ENCODE measurements around the gene GART. TPM values are rescaled to one million over a fixed set of nuclear protein-coding genes. Genes with fewer than 3 reads are reported as not detected.
"Not testable (repeated sequence)": the region's sequence is repeated elsewhere in the genome, so short reads cannot be mapped to it uniquely, and the experiment has no call there.

GART gene
- polyA plus RNA-seq, 3 donors: 7.4 to 28.6 (median 26.1) TPM

DNA sequence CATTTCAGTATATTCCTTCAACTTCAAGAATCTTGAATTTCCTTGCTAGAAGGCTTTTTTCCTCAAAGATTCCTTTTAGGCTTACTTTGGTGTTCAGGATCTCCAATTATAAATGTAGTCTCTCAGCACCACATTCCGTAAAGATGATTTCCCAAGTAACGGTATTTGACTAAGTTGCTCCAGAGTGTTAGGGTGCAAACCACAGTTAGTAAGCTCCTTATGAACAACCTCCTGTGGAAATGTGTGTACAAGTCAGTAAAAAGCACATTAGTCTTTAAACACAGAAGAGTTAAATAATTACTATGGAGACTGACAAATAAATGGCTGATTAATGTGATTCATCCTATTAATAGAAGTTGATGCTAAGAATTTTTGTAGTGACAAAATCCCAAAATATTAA, 36.3 kb upstream of the GART start:
- Mint-ChIP-seq H3K4me1 (peaks cover 12% of the 10 kb centered on the region), H3K27me3 (ENCODE audit: low read depth in 3 of 3) (no peaks in the 10 kb centered on the region), H3K9me3 (no peaks in the 10 kb centered on the region), H3K4me3 (no peak overlapping the region), H3K36me3 (peaks cover 30 to 49% of the 10 kb centered on the region in 2 donors), H3K27ac (no peak overlapping the region)
- H4K20me1 ChIP-seq (ENCODE audit: insufficient read depth, low read length): peaks cover 61% of the 10 kb centered on the region
- H2AFZ ChIP-seq (ENCODE audit: insufficient read depth, low read depth, low read length, poor library complexity, severe bottlenecking): no peak overlapping the region
- no peak overlapping the region for H3K9ac ChIP-seq (ENCODE audit: insufficient read depth, low read length, poor library complexity, severe bottlenecking)
- H3K36me3 ChIP-seq (replicated peaks in 1 of 2; ENCODE audit: control insufficient read depth in 1 of 2, insufficient read depth in 2 of 2, low read length in 2 of 2): peaks cover 48 to 52% of the 10 kb centered on the region in 2 donors
- H3K4me3 ChIP-seq (replicated peaks in 1 of 3; ENCODE audit: low read depth in 2 of 3, low read length in 3 of 3): no peak overlapping the region
- WGBS (ENCODE audit: insufficient coverage): no CpG with 5 or more reads among the region's 2 CpGs
- peaks cover 5 to 7% of the 10 kb centered on the region in 2 donors for H3K4me1 ChIP-seq (ENCODE audit: control insufficient read depth in 1 of 2, insufficient read depth in 2 of 2, low read length in 2 of 2)
- H3K27me3 ChIP-seq (ENCODE audit: control insufficient read depth in 2 of 2, insufficient read depth in 2 of 2, low read length in 2 of 2): no peaks in the 10 kb centered on the region
- peak overlapping the region in 1 of 2 donors; percentile 17 for H3K27ac ChIP-seq (ENCODE audit: low read depth in 1 of 2, low read length in 2 of 2)
- H3K9me3 ChIP-seq (replicated peaks in 1 of 2; ENCODE audit: control insufficient read depth in 1 of 2, insufficient read depth in 1 of 2, low read length in 2 of 2): no peaks in the 10 kb centered on the region
- H3K4me2 ChIP-seq (replicated peaks; ENCODE audit: extremely low read depth, low read length, poor library complexity, severe bottlenecking): no peak overlapping the region
- peaks cover 14% of the 10 kb centered on the region for H3K79me2 ChIP-seq (ENCODE audit: insufficient read depth, low read length)
- no peak for DNase-seq
- intact Hi-C loops (cut with micrococcal nuclease): no loop called here
- TF ChIP-seq, protein P1, sequence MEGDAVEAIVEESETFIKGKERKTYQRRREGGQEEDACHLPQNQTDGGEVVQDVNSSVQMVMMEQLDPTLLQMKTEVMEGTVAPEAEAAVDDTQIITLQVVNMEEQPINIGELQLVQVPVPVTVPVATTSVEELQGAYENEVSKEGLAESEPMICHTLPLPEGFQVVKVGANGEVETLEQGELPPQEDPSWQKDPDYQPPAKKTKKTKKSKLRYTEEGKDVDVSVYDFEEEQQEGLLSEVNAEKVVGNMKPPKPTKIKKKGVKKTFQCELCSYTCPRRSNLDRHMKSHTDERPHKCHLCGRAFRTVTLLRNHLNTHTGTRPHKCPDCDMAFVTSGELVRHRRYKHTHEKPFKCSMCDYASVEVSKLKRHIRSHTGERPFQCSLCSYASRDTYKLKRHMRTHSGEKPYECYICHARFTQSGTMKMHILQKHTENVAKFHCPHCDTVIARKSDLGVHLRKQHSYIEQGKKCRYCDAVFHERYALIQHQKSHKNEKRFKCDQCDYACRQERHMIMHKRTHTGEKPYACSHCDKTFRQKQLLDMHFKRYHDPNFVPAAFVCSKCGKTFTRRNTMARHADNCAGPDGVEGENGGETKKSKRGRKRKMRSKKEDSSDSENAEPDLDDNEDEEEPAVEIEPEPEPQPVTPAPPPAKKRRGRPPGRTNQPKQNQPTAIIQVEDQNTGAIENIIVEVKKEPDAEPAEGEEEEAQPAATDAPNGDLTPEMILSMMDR (IDR thresholded peaks at IDR 0.05): no peak

DNA sequence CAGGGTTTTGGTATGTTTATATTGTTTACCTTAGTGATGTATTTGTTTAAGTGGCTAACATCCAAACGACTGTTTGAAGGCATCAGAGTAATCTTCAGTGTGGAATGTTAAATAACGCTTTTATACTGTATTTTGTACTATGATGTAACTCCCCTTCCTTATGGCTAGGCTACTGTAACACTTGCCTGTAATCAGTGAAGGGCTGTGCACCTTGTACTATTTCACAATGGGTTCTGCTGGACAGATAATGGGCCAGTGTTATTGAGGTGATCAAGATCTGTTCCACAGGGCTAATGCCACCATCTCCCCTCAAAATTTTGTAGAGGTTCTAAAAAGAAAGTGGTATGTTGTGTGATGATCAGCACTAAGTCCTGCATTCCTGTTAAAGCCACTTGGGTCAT, 34.8 kb upstream of the GART start:
- intact Hi-C loops (cut with micrococcal nuclease); H3K9me3 Mint-ChIP-seq; H3K9me3 ChIP-seq (replicated peaks in 1 of 2; ENCODE audit: control insufficient read depth in 1 of 2, insufficient read depth in 1 of 2, low read length in 2 of 2); H3K4me1 ChIP-seq (ENCODE audit: control insufficient read depth in 1 of 2, insufficient read depth in 2 of 2, low read length in 2 of 2); H3K4me3 Mint-ChIP-seq; H3K27me3 Mint-ChIP-seq (ENCODE audit: low read depth in 3 of 3); H3K4me2 ChIP-seq (replicated peaks; ENCODE audit: extremely low read depth, low read length, poor library complexity, severe bottlenecking); H3K9ac ChIP-seq (ENCODE audit: insufficient read depth, low read length, poor library complexity, severe bottlenecking); DNase-seq; H2AFZ ChIP-seq (ENCODE audit: insufficient read depth, low read depth, low read length, poor library complexity, severe bottlenecking); H3K4me3 ChIP-seq (replicated peaks in 1 of 3; ENCODE audit: low read depth in 2 of 3, low read length in 3 of 3); H3K27me3 ChIP-seq (ENCODE audit: control insufficient read depth in 2 of 2, insufficient read depth in 2 of 2, low read length in 2 of 2): not testable (repeated sequence)
- Histone ChIP-seq H4K20me1 (ENCODE audit: insufficient read depth, low read length) (peaks cover 75% of the 10 kb centered on the region), H3K27ac (ENCODE audit: low read depth in 1 of 2, low read length in 2 of 2) (peak overlapping the region in 1 of 2 donors; percentile 41), H3K79me2 (ENCODE audit: insufficient read depth, low read length) (peaks cover 22% of the 10 kb centered on the region), H3K36me3 (replicated peaks in 1 of 2; ENCODE audit: control insufficient read depth in 1 of 2, insufficient read depth in 2 of 2, low read length in 2 of 2) (peaks cover 59 to 66% of the 10 kb centered on the region in 2 donors)
- Mint-ChIP-seq H3K27ac (peak overlapping the region in 2 of 7 donors; percentile 23 to 30), H3K36me3 (peaks cover 38 to 54% of the 10 kb centered on the region in 2 donors), H3K4me1 (peaks cover 12% of the 10 kb centered on the region)
- no CpG with 5 or more reads among the region's 2 CpGs for WGBS (ENCODE audit: insufficient coverage)
